IPS-18a (cell line): Measurements from ENCODE around the gene COLQ.
A peak's percentile ranks its signal among the peaks of the same experiment; 100 is the strongest.
"Not testable (repeated sequence)": the region's sequence is repeated elsewhere in the genome, so short reads cannot be mapped to it uniquely, and the experiment has no call there.

Experiments used
- H3K27ac ChIP-seq: one replicate; pipeline ENCODE4 v1.5.1; 2013; ENCODE audit warnings: low read length
- H3K27me3 ChIP-seq: one replicate; pipeline ENCODE4 v1.6.1; 2013; ENCODE audit warnings: mild to moderate bottlenecking, low read length; ENCODE audit not compliant: control insufficient read depth, insufficient read depth
- H3K36me3 ChIP-seq: one replicate; pipeline ENCODE4 v1.6.1; 2013; ENCODE audit warnings: low read depth, low read length; ENCODE audit not compliant: control insufficient read depth
- H3K4me1 ChIP-seq: one replicate; pipeline ENCODE4 v1.6.1; 2013; ENCODE audit warnings: low read depth, low read length; ENCODE audit not compliant: control insufficient read depth
- H3K4me3 ChIP-seq: one replicate; pipeline ENCODE4 v1.5.1; 2013; ENCODE audit warnings: low read length
- H3K9ac ChIP-seq: one replicate; pipeline ENCODE4 v1.6.1; 2013; ENCODE audit warnings: mild to moderate bottlenecking, low read length, moderate library complexity
- H3K9me3 ChIP-seq: one replicate; pipeline ENCODE4 v1.6.1; 2013; ENCODE audit warnings: low read depth, low read length; ENCODE audit not compliant: control insufficient read depth

COLQ gene

GRCh38 chr3:15433531-15433930 lies 88.0 kb downstream of the COLQ start:
- H3K27me3 ChIP-seq, result no peaks in the 10 kb centered on the region
- peaks cover 63% of the 10 kb centered on the region for H3K36me3 ChIP-seq
- H3K9ac ChIP-seq, result no peak overlapping the region

DNA sequence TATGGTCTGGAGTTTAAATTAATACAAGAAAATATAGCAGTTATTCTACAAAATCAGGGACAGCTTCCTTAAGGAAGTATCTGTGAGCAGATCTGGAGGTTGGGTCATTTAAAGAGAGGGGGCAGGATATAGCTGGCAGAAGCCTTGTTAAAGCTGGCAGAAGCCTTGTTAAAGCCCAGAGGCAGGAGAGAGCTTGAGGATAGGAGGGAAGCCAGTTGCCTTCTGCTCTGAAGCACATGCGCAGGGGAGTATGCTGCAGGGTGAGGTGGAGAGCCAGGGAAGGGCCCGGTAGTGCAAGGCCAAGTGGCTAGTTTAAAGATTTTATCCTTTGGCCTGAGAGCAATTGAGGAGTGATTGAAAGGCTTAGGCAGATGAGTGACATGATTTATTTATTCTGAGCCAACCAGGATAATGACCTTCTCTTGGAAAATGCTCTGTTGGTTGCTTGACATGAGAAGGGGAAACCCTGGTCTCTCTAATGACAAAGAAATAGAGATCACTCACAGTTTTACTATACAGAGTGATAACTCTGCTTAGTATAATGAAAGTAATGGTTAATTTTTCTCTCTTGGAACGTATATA lies 90.2 kb downstream of the COLQ start:
- Histone ChIP-seq H3K36me3 (peaks cover 47% of the 10 kb centered on the region), H3K4me3 (no peak overlapping the region), H3K27ac (no peak overlapping the region), H3K9me3 (no peaks in the 10 kb centered on the region), H3K4me1 (peaks cover 3% of the 10 kb centered on the region), H3K9ac (no peak overlapping the region), H3K27me3 (no peaks in the 10 kb centered on the region)

More at GRCh38 chr3:15433531-15433930, 88.0 kb downstream of the COLQ start:
- Histone ChIP-seq H3K4me3 (no peak overlapping the region), H3K9me3 (no peaks in the 10 kb centered on the region), H3K4me1 (no peaks in the 10 kb centered on the region), H3K27ac (no peak overlapping the region)

DNA sequence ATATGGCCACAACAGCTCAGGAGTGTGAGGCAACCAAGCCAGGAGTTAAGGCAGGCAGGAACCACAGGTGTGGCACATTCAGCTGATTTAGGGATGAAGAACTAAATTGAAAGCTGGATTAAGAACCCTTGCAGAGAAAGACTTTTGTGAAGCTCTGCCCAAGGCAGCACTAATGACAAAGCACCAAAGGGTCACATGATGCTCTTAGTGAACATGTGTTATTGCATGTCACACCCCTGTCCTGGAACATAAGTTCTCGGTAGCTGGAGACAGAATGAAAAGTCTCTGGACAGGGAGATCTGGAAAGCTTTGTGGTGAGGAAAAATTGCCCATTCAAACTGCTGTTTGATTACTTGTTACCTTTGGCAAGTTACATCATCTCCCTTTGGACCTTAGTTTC lies 90.9 kb downstream of the COLQ start:
- Histone ChIP-seq H3K9me3 (no peaks in the 10 kb centered on the region), H3K4me1 (peaks cover 3% of the 10 kb centered on the region), H3K27me3 (no peaks in the 10 kb centered on the region), H3K27ac (no peak overlapping the region), H3K36me3 (peaks cover 40% of the 10 kb centered on the region), H3K9ac (no peak overlapping the region), H3K4me3 (no peak overlapping the region)

DNA sequence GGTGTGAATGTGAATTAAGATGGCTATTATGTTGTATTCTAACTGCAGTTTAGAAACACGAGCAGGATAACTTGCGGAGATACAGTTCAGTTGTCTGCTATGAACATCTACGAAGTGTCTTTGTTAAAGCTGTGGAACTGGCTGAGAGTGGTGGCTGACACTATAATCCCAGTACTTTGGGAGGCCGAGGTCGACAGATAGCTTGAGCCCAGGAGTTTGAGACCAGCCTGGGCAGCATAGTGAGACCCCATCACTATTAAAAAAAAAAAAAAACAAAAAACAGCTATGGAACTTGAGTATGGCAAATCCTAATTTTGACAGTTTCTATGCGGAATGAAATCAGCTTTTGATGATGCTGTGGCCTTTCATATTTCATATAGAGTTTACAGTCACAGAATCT lies 92.4 kb downstream of the COLQ start:
- Histone ChIP-seq H3K27me3 (no peaks in the 10 kb centered on the region), H3K27ac (no peak overlapping the region), H3K4me1 (peaks cover 3% of the 10 kb centered on the region), H3K36me3 (peaks cover 32% of the 10 kb centered on the region), H3K9me3 (no peaks in the 10 kb centered on the region), H3K4me3 (peak overlapping the region; percentile 91), H3K9ac (no peak overlapping the region)

GRCh38 chr3:15428539-15428938 lies 93.0 kb downstream of the COLQ start:
- peaks cover 3% of the 10 kb centered on the region for H3K4me1 ChIP-seq
- peak overlapping the region; percentile 68 for H3K9ac ChIP-seq
- peak overlapping the region; percentile 91 for H3K4me3 ChIP-seq
- no peaks in the 10 kb centered on the region for H3K27me3 ChIP-seq
- H3K9me3 ChIP-seq, result no peaks in the 10 kb centered on the region
- no peak overlapping the region for H3K27ac ChIP-seq
- peaks cover 29% of the 10 kb centered on the region for H3K36me3 ChIP-seq

GRCh38 chr3:15427981-15428380 lies 93.5 kb downstream of the COLQ start:
- H3K9ac ChIP-seq, result peak overlapping the region; percentile 68
- H3K4me1 ChIP-seq, result peaks cover 3% of the 10 kb centered on the region
- H3K9me3 ChIP-seq, result no peaks in the 10 kb centered on the region
- H3K4me3 ChIP-seq, result peak overlapping the region; percentile 91
- H3K36me3 ChIP-seq, result peaks cover 24% of the 10 kb centered on the region
- H3K27me3 ChIP-seq, result no peaks in the 10 kb centered on the region
- no peak overlapping the region for H3K27ac ChIP-seq

DNA sequence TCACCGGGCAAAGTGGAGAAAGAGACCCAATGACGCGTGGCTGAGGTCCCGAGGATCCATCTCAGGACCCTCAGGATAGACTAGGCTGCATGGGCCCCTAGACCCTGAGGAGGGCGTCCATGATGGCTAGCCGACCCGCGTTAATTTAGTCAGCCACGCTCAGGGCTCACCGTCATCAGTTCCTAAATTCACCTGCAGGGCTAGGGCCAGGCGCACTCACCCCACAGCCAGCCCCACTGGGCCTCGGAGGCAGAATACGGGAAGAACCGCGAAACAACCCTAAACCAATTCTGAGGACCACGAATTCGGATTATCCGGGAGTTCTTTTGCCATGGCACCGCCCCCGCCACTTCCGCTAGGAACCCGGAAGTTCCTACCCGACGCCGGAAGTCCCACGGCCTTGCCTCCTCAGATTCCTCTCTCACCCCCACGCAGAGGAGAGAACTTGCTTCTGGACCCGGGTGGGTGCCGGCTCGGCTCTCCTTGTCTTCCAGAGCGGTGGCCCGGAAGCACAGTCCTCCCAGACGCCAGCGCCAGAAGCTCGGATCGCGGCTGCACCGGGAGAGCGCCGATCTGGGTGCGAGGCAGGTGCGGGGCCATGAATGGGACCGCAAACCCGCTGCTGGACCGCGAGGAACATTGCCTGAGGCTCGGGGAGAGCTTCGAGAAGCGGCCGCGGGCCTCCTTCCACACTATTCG lies 94.2 kb downstream of the COLQ start, which contains the start of the genes EAF1 and METTL6:
TSS of gene EAF1 (plus strand) at position 417 of the 699 bp plus-strand sequence. CDS start at position 599, 182 bp downstream.
TSS of gene METTL6 (minus strand) at position 363 of the 699 bp plus-strand sequence. CDS start 1,033 bp downstream, outside the sequence.
- H3K4me3 ChIP-seq, result peak within 1 kb of the TSS; percentile 91
- no peaks in the 10 kb centered on the region for H3K27me3 ChIP-seq
- H3K9ac ChIP-seq, result peak within 1 kb of the TSS; percentile 68
- H3K4me1 ChIP-seq, result peaks cover 3% of the 10 kb centered on the region
- H3K9me3 ChIP-seq, result no peaks in the 10 kb centered on the region
- H3K36me3 ChIP-seq, result peaks cover 23% of the 10 kb centered on the region
- peak within 1 kb of the TSS; percentile 3 for H3K27ac ChIP-seq

- Histone ChIP-seq H3K4me1 (peaks cover 3% of the 10 kb centered on the region), H3K4me3 (peak overlapping the region; percentile 91), H3K9ac (peak overlapping the region; percentile 68), H3K27ac (no peak overlapping the region), H3K9me3 (no peaks in the 10 kb centered on the region), H3K36me3 (peaks cover 21% of the 10 kb centered on the region), H3K27me3 (no peaks in the 10 kb centered on the region)
These were observed 94.9 kb downstream of the COLQ start for GRCh38 chr3:15426579-15427118.

DNA sequence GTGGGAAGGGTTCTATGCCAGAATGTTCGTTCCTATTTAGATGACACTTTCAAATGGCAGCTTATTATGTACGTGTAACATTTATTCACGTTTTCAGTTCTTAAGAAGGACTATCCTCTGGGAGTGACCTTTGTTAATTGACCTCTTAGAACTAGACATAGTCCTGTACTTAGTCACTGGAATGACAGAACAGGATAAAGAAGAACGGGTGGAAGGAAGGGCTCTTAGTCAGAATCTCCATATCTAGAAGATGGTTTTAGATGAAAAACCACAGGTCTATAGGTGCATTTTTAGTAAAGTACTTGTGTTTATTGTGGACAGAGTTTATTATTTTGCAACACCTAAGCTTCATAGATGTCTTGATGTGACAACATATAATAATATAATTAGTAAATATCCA lies 100.6 kb downstream of the COLQ start:
- H3K36me3 ChIP-seq, result peaks cover 37% of the 10 kb centered on the region
- no peaks in the 10 kb centered on the region for H3K27me3 ChIP-seq
- no peaks in the 10 kb centered on the region for H3K9me3 ChIP-seq
- H3K4me3 ChIP-seq, result no peak overlapping the region
- H3K4me1 ChIP-seq, result no peaks in the 10 kb centered on the region
- H3K27ac ChIP-seq, result no peak overlapping the region
- no peak overlapping the region for H3K9ac ChIP-seq

- peaks cover 38% of the 10 kb centered on the region for H3K36me3 ChIP-seq
- not testable (repeated sequence) for H3K4me3 ChIP-seq, H3K27ac ChIP-seq, H3K9me3 ChIP-seq, H3K27me3 ChIP-seq, H3K9ac ChIP-seq, H3K4me1 ChIP-seq
These were observed 110.5 kb downstream of the COLQ start for GRCh38 chr3:15410966-15411365.

- no peaks in the 10 kb centered on the region for H3K4me1 ChIP-seq
- H3K27ac ChIP-seq, result no peak overlapping the region
- H3K9me3 ChIP-seq, result no peaks in the 10 kb centered on the region
- H3K4me3 ChIP-seq, result no peak overlapping the region
- no peak overlapping the region for H3K9ac ChIP-seq
- peaks cover 26% of the 10 kb centered on the region for H3K36me3 ChIP-seq
- H3K27me3 ChIP-seq, result no peaks in the 10 kb centered on the region
These were observed 111.7 kb downstream of the COLQ start for GRCh38 chr3:15409774-15410173.
